PC-9 (cell line): ENCODE results near the gene PKP3. TPM values are rescaled to one million over a fixed set of nuclear protein-coding genes. Genes with fewer than 3 reads are reported as not detected.
"Not testable (repeated sequence)": the region's sequence is repeated elsewhere in the genome, so short reads cannot be mapped to it uniquely, and the experiment has no call there.

ENCODE experiments used
- BruUV-seq: library from RNA; stranded (reverse); fragments of 400-500 nt; replicated peaks from 2 replicates; lab custom pipeline; 2021; lab: Mats Ljungman, UMichigan
- CTCF ChIA-PET: fragments of 300-600 bp; sonication (Branson Sonifier 250); formaldehyde crosslinking; loops from one replicate; lab custom pipeline; 2022; ENCODE audit warnings: antibody characterized with exemption; lab: Charles Lee
- POLR2A ChIA-PET: fragments of 300-600 bp; sonication (Branson Sonifier 250); formaldehyde crosslinking; loops from one replicate; lab custom pipeline; 2022; ENCODE audit warnings: antibody characterized with exemption; ENCODE audit not compliant: unreplicated experiment; lab: Charles Lee
- DNase-seq, 2 experiments: peaks; one replicate each; pipeline versions ENCODE4 v3.0.0 to v3.0.0-alpha.2; 2015 to 2022; ENCODE audit warnings: mixed read lengths in 1 of 2
- H2AFZ ChIP-seq: fragments of 200-600 bp; sonication (generic); 2 replicates; pipeline ENCODE4 v1.8.1; 2017; ENCODE audit warnings: antibody characterized with exemption
- H3F3A ChIP-seq: fragments of 200-600 bp; sonication (generic); 2 replicates; pipeline ENCODE4 v1.8.1; 2017; ENCODE audit warnings: antibody characterized with exemption, mild to moderate bottlenecking, low read depth; ENCODE audit not compliant: insufficient read depth
- H3K27ac ChIP-seq: fragments of 200-600 bp; sonication (generic); 2 replicates; pipeline ENCODE4 v1.6.1; 2016; ENCODE audit warnings: mixed run types
- H3K27me3 ChIP-seq: fragments of 200-600 bp; sonication (generic); 2 replicates; pipeline ENCODE4 v1.6.1; 2016; ENCODE audit warnings: low read depth, mixed run types; ENCODE audit not compliant: insufficient read depth
- H3K36me3 ChIP-seq: fragments of 200-600 bp; sonication (generic); 2 replicates; pipeline ENCODE4 v1.6.1; 2016; ENCODE audit warnings: low read depth, mixed run types
- H3K4me1 ChIP-seq: fragments of 200-600 bp; sonication (generic); replicated peaks from 2 replicates; pipeline ENCODE4 v1.6.1; 2016; ENCODE audit warnings: mixed run types; ENCODE audit not compliant: insufficient read depth
- H3K4me2 ChIP-seq: fragments of 200-600 bp; sonication (generic); 2 replicates; pipeline ENCODE4 v1.6.1; 2017; ENCODE audit warnings: mixed run types
- H3K4me3 ChIP-seq: fragments of 200-600 bp; sonication (generic); 2 replicates; pipeline ENCODE4 v1.6.1; 2016; ENCODE audit warnings: mixed run types
- H3K79me2 ChIP-seq: fragments of 200-600 bp; sonication (generic); 2 replicates; pipeline ENCODE4 v1.6.1; 2017; ENCODE audit warnings: low read depth, mixed run types
- H3K9me2 ChIP-seq: fragments of 200-600 bp; sonication (generic); 2 replicates; pipeline ENCODE4 v1.8.1; 2017; ENCODE audit warnings: mild to moderate bottlenecking; ENCODE audit not compliant: insufficient read depth
- H3K9me3 ChIP-seq: fragments of 200-600 bp; sonication (generic); 2 replicates; pipeline ENCODE4 v1.8.1; 2016; ENCODE audit warnings: low read depth; ENCODE audit not compliant: insufficient read depth
- H4K20me1 ChIP-seq: fragments of 200-600 bp; sonication (generic); 2 replicates; pipeline ENCODE4 v1.8.1; 2017; ENCODE audit not compliant: insufficient read depth
- CTCF ChIP-seq: fragments of 200-600 bp; sonication (generic); conservative IDR thresholded peaks from 2 replicates; pipeline ENCODE4 v1.6.1; 2017; ENCODE audit warnings: mixed run types, antibody characterized with exemption, mild to moderate bottlenecking, moderate library complexity
- EZH2 ChIP-seq: fragments of 200-600 bp; sonication (generic); IDR thresholded peaks from 2 replicates; pipeline ENCODE4 v1.8.0; 2017; ENCODE audit warnings: antibody characterized with exemption, low read depth
- intact Hi-C: fragments of 100-400 bp; cut with micrococcal nuclease; formaldehyde crosslinking; loops from one replicate; pipeline ENCODE4 v1.10.0; 2022; ENCODE audit not compliant: unreplicated experiment
- total RNA-seq: library from RNA; stranded (reverse); gene quantifications from 2 replicates; pipeline ENCODE4 v1.2.3, GENCODE V29; 2021

PKP3 gene
- total RNA-seq, 1 experiment from 2014 or later, result 83.7 TPM

- H3K9me2 ChIP-seq, result no peaks in the 10 kb centered on the region
- no peak for TF ChIP-seq CTCF
- no peak for TF ChIP-seq EZH2
- no peaks in the 10 kb centered on the region for H3K9me3 ChIP-seq
- no peaks in the 10 kb centered on the region for H3K36me3 ChIP-seq
- H4K20me1 ChIP-seq, result no peaks in the 10 kb centered on the region
- CTCF ChIA-PET, result no interaction called here
- H3F3A ChIP-seq, result peaks cover 21% of the 10 kb centered on the region; the same call in 1 of the 2 replicates
- no peak overlapping the region for H3K4me2 ChIP-seq
- no peak overlapping the region for H3K27ac ChIP-seq
- POLR2A ChIA-PET, result no interaction called here
- H2AFZ ChIP-seq, result no peak overlapping the region
- no peaks in the 10 kb centered on the region for H3K4me1 ChIP-seq
- H3K79me2 ChIP-seq, result no peaks in the 10 kb centered on the region
- no TSS peak for BruUV-seq
- no peak overlapping the region for H3K4me3 ChIP-seq
- no peak for DNase-seq
- H3K27me3 ChIP-seq, result no peaks in the 10 kb centered on the region
- intact Hi-C loops, result loop anchor here (5.0 kb wide), 2 partner anchors 37 to 52 kb away; partner anchors contain the start of genes IFITM2 and IFITM3
Observed at GRCh38 chr11:359181-359714, 34.8 kb upstream of the PKP3 start.

DNA sequence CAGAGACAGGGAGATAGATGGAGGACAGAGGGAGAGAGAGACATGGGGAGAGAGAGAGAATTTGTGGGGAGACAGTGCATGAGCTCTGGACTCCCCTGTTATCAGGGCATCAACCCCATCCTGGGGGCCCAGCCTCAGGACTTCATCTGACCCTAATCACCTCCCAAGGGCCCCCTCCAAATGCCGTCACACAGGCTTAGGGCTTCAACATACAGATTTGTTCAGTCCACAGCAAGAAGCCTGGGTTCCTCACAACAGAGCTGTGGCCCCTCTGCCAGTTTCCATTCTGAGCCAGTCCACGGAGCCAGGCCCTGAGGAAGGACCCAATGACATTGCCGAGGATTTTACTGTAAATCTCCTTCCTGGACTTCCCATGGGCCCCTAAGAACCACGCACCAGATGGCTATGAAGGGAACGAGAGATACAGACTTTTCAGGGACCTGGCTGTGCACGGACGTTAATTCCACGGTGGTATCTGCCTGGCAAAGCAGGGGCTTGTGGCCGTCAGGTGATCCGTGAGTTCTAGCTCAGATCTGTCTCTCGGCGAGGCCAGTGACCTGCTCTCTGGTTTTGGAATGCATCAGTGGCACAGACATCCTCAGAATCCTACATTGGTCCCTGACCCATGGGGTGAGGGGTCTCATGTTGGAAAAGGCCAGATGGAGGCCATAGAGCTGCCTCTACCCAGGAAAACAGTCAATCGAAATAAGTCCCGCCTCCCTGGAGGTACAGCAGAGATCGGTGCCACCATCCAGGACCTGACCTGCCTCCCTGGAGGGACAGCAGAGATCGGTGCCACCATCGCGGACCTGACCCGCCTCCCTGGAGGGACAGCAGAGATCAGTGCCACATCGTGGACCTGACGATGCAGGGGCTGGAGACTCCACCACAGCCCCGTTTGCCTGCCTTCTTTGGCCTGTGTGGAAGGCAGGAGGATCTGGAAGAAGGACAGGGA lies 33.4 kb upstream of the PKP3 start:
- BruUV-seq, result no TSS peak
- no peak for DNase-seq
- TF ChIP-seq CTCF (no peak), EZH2 (no peak)
- POLR2A ChIA-PET, result interaction anchor here (0.7 kb wide), 1 partner anchor 110 kb away, joined by 15 read pairs; no protein-coding TSS in a partner anchor
- Histone ChIP-seq H3K27me3 (no peaks in the 10 kb centered on the region), H3K9me3 (no peaks in the 10 kb centered on the region), H3K79me2 (no peaks in the 10 kb centered on the region), H4K20me1 (no peaks in the 10 kb centered on the region), H3K36me3 (no peaks in the 10 kb centered on the region), H3K9me2 (no peaks in the 10 kb centered on the region), H3K4me2 (no peak overlapping the region), H3F3A (peaks cover 14% of the 10 kb centered on the region; the same call in 1 of the 2 replicates), H2AFZ (no peak overlapping the region), H3K27ac (no peak overlapping the region), H3K4me3 (no peak overlapping the region), H3K4me1 (no peaks in the 10 kb centered on the region)
- intact Hi-C loops, result no loop called here
- CTCF ChIA-PET, result no interaction called here

GRCh38 chr11:362642-363442 lies 31.2 kb upstream of the PKP3 start:
- Histone ChIP-seq H2AFZ (no peak overlapping the region), H3K9me3 (no peaks in the 10 kb centered on the region), H3K79me2 (no peaks in the 10 kb centered on the region), H4K20me1 (no peaks in the 10 kb centered on the region), H3K4me3 (no peak overlapping the region), H3K9me2 (no peaks in the 10 kb centered on the region), H3K27ac (no peak overlapping the region), H3K27me3 (peaks cover 8% of the 10 kb centered on the region; the same call in 1 of the 2 replicates), H3K4me2 (no peak overlapping the region), H3K36me3 (no peaks in the 10 kb centered on the region), H3F3A (peaks cover under 1% of the 10 kb centered on the region; the same call in 1 of the 2 replicates), H3K4me1 (no peaks in the 10 kb centered on the region)
- intact Hi-C loops, result no loop called here
- POLR2A ChIA-PET, result interaction anchor here (0.5 to 0.7 kb wide), 2 partner anchors 85 to 104 kb away, joined by 4 to 37 read pairs; no protein-coding TSS in a partner anchor
- DNase-seq, result no peak
- BruUV-seq, result no TSS peak
- CTCF ChIA-PET, result interaction anchor here (0.7 kb wide), 1 partner anchor 166 kb away, joined by 15 read pairs; no protein-coding TSS in a partner anchor
- no peak for TF ChIP-seq CTCF
- no peak for TF ChIP-seq EZH2

DNA sequence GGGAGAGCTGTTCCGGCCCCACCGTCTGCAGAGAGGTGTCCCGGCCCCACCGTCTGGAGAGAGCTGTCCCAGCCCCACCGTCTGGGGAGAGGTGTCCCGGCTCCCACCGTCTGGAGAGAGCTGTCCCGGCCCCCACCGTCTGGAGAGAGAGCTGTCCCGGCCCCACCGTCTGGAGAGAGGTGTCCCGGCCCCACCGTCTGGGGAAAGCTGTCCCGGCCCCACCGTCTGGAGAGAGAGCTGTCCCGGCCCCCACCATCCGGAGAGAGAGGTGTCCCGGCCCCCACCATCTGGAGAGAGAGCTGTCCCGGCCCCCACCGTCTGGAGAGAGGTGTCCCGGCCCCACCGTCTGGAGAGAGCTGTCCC lies 30.6 kb upstream of the PKP3 start:
- H3K27ac ChIP-seq, H3F3A ChIP-seq, intact Hi-C loops, H3K4me1 ChIP-seq, H2AFZ ChIP-seq, H3K79me2 ChIP-seq, DNase-seq, H3K9me3 ChIP-seq, H3K4me2 ChIP-seq, H3K36me3 ChIP-seq, H4K20me1 ChIP-seq, H3K9me2 ChIP-seq, H3K4me3 ChIP-seq, BruUV-seq: not testable (repeated sequence)
- ChIA-PET POLR2A (interaction anchor here (0.5 to 0.7 kb wide), 2 partner anchors 85 to 104 kb away, joined by 4 to 37 read pairs; no protein-coding TSS in a partner anchor), CTCF (interaction anchor here (0.6 to 1.4 kb wide), 4 partner anchors 56 to 166 kb away, joined by 3 to 15 read pairs (median 9); no protein-coding TSS in a partner anchor)
- H3K27me3 ChIP-seq, result peaks cover 13% of the 10 kb centered on the region
